ENCODE results near the gene KRT1.
"Not testable (repeated sequence)": the region's sequence is repeated elsewhere in the genome, so short reads cannot be mapped to it uniquely, and the experiment has no call there.

KRT1 gene

DNA sequence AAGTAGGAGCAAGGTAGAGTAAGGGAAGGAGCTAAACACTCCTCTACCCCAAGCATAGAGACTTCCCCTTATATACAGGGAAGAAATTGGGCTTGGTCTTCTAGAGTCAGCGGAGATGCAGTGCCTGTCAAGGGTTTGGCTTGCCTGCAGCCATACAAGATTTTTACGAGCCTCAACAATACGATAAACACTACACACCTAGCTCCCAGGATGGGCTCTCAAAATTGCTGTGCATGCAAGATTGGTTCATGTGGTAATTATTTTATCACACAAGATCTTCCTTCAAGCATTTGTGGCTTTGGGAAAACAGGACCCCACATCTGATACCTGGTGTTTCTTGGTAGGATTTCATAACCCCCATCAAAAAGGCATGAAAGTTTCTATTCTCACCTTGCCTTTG, at the start of gene KRT1:
KRT1 (minus strand) TSS at position 45 of the 400 bp plus-strand sequence. CDS start 59 bp downstream, outside the sequence.
- FAIRE-seq, result no peak
- no peak for DNase-seq (ENCODE audit: low spot score)

DNA sequence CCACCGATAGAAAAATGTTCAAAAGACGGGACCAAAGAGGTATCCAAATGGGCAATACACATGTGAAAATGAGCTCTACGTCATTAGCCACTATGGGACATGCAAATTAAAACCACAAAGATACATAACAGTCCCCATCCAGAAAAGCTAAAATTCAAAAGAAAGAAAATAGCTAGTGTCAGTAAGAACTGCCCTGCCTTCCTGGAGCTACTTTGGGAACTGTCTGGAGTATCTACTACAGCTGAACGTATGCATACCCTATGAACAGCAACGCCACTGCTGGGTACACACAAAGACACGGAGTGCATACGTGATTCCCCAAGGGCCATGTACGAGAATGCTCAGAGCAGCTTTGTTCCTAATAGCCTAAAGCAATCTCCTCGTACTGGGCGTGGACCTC, 48.9 kb upstream of the KRT1 start:
- FAIRE-seq (no peak), DNase-seq (ENCODE audit: low spot score) (no peak)

- DNase-seq (ENCODE audit: low spot score) (no peak), FAIRE-seq (no peak)
Observed at GRCh38 chr12:52728374-52728773, 48.2 kb upstream of the KRT1 start.

- DNase-seq (ENCODE audit: low spot score), result no peak
Observed at GRCh38 chr12:52727037-52727436, 46.8 kb upstream of the KRT1 start.

DNA sequence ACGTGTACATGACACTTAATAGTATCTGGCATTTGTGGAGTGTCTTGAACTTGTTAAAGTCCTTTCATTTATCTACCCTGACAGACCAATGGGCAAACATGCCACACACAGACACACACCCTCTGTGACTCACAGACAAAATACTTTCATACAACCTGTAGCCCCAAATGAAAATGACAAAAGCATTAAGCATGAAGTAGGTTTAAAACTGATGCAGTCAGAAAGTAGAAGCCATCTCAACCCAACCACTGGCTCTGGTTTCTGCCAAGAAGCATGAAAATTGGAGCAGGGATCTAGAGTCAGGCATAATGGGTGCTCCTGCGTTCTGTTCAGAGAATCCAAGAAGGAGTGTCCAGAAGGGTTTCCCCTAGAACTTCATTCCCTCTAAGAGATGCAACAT, 46.2 kb upstream of the KRT1 start:
- DNase-seq (ENCODE audit: low spot score), result no peak
- FAIRE-seq, result no peak

More at GRCh38 chr12:52727037-52727436, 46.8 kb upstream of the KRT1 start:
- no peak for FAIRE-seq

GRCh38 chr12:52724384-52724783, 44.2 kb upstream of the KRT1 start:
- no peak for FAIRE-seq
- no peak for DNase-seq (ENCODE audit: low spot score)

DNA sequence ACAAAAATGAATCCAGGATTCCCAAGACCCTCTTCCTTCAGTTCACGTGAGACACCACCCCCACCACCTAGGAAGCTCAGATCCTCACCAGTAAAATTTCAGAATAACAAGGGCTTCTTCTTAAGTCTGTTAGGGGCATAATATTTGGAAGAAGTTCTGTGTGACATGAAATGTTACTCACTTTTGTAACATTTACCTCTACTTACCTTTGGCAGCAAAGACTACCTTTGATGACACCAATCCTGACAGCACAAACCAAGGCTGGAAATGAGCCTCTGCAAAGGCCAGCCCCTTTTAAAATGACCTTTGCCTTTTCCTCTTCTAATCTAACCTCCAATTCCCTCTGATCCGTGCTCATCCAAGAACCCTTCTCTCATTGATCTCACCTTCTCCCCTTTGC, 42.5 kb upstream of the KRT1 start:
- no peak for DNase-seq (ENCODE audit: low spot score)
- no peak for FAIRE-seq

- FAIRE-seq (no peak), DNase-seq (ENCODE audit: low spot score) (no peak)
Observed at GRCh38 chr12:52721838-52722470, 41.7 kb upstream of the KRT1 start.

- DNase-seq (ENCODE audit: low spot score) (peak; percentile 37), FAIRE-seq (no peak)
Observed at GRCh38 chr12:52720365-52720886, 40.2 kb upstream of the KRT1 start.

DNA sequence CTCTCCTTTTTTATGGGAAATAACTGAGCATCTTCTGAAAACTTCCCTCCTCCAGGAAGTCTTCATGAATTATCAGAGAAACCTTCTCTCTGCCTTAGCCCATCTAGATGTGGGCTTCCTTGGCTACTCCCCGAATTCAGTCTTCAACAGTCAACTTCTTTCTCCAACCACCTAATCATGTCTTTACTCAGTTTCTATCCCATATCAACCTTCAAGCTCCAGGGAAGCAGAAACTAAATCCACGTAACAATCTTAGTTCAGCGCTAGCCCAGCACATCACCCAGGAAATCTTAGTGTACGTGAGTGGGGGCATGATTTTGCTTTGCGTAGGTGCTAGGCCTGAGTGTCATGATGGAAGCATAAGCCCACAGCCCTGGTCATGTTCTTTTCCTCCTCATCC, 35.9 kb upstream of the KRT1 start:
- no peak for FAIRE-seq
- DNase-seq (ENCODE audit: low spot score), result no peak

- FAIRE-seq (no peak), DNase-seq (ENCODE audit: low spot score) (no peak)
Observed at GRCh38 chr12:52715416-52715815, 35.2 kb upstream of the KRT1 start.

DNA sequence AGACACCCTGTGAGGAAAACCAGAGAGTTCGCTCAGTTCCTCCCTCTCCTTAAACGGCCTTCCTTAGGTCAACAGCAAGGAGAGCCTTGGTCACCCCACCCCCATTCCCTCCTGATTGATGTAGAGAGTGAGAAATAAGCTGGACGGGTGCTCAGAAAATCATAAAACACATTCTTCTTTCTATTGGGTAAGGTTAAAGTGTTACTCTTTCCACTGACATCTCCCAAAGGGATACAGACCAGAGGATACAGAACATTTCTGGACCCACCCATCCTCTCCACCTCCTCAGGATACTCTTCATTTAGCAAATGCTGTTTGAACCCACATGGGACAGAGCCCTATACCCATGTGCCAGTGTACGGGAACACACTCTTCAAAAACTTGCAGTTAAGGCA, 34.7 kb upstream of the KRT1 start:
- no peak for DNase-seq (ENCODE audit: low spot score)
- no peak for FAIRE-seq

DNA sequence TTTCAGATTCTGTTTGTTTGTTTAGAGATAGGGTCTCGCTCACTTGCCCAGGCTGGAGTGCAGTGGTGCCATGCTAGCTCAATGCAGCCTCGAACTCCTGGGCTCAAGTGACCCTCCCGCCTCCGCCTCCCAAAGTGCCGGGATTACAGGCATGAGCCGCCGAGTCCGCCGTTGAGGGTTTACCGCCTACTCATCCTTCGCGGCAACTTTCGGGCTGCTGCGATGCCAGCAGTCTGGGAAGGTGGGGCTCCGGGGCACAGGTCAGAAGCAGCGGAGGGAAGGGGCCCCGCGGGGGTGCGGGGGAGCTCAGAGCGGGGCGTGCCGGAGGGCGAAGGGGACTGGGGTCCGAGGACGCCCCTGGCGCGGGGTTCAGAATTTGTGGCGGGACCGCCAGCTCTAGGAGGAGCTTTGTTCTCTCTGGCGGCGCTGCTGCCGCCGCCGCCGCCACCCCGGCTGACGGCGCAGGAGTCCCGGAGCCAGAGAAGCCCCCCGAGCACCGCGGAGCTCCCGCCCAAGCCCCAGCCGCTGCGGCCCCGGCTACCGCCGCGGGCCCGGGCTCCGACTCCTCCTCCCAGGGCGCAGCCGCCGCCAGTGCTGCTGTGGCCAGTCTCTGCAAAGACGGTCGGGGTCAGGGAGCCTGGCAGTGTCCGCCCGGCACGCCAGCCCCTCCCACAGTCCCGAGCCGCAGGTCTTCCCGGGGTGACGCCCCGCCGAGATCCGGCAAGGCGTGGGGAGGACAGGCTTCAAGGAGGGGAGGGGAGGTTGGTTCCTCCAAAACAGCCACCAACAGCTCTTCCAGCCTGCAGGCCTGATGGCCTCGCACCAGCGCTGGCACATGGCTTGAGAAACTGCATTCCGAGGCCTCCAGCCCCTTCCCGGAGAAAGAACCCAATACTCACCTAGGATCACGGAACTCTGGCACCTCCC, 34.0 kb upstream of the KRT1 start:
- no peak for FAIRE-seq

DNA sequence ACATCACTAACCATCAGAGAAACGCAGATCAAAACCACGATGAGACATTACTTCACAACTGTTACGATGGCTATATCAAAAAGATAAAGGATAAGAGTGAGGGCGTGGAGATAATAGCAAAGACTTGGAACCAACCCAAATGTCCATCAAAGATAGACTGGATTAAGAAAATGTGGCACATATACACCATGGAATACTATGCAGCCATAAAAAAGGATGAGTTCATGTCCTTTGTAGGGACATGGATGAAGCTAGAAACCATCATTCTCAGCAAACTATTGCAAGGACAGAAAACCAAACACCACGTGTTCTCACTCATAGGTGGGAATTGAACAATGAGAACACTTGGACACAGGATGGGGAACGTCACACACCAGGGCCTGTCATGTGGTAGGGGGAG, 31.9 kb upstream of the KRT1 start:
- not testable (repeated sequence) for FAIRE-seq; DNase-seq (ENCODE audit: low spot score)

More for the DNA sequence above, 34.0 kb upstream of the KRT1 start:
- no peak for DNase-seq (ENCODE audit: low spot score)

- no peak for DNase-seq (ENCODE audit: low spot score)
- FAIRE-seq, result no peak
Observed at GRCh38 chr12:52710730-52711129, 30.5 kb upstream of the KRT1 start.

DNA sequence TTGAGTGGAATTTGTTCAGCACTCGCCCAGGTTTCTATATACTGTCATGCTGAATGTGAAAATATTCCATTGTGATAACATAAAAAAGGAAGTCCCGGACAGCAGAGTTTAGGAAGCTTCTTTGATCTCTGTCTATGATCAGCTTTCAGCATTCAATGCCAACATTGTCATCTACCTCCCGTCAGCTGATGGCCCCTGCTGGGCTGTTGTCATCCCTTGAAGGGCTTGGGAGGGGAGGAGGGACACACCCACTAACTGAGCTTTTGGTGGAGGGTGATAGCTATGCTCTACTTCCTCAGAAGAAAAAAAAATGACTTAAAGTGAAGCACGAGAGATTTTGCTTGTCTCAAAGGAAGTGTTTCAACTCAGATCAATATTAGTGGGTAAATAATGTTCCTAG, 27.8 kb upstream of the KRT1 start:
- FAIRE-seq, result no peak
- no peak for DNase-seq (ENCODE audit: low spot score)

- DNase-seq (ENCODE audit: low spot score) (no peak), FAIRE-seq (no peak)
Observed at GRCh38 chr12:52704464-52704863, 24.3 kb upstream of the KRT1 start.

DNA sequence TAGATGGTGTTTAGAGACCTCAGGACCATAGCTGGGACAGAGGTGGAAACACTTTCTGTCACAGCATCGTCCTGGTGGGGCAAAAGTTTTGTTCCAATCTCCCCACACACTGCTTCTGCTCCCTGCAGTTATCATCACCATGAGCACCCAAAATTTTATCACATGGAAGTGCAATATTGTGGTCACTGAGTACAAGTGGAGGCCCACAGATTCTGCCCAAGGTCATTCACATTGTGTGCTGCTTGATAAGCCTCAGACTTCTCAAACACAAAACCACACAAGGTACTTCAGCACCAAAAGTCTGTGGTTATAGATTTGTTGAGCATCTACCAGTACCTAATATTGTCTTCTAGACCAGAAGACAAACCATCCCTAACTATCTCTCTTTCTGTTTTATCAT, 23.7 kb upstream of the KRT1 start:
- DNase-seq (ENCODE audit: low spot score) (no peak), FAIRE-seq (no peak)

DNA sequence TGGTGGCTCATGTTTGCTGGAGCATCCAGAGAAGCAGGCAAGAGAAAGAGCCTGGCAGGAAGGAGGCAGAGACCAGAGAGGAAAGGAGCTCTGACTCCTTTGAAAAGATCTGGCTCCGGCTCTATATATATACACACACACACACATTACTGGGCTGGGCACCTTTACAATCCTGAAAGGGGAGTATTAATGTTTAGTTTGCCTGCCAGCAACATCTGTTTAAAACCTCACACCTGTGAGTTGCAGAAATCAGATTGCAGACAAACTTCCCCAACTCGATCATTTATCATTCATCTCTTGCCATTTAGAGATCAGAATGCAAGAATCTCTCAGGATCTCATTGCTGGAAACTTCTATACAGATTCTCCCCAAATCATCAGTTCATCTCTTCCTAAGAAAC, 23.2 kb upstream of the KRT1 start, which contains the start of gene KRT77:
KRT77 (minus strand) TSS at position 101 of the 400 bp plus-strand sequence; CDS start at position 11, 90 bp downstream.
- DNase-seq (ENCODE audit: low spot score) (no peak), FAIRE-seq (no peak)

GRCh38 chr12:52702338-52702737, 22.1 kb upstream of the KRT1 start:
- FAIRE-seq (no peak), DNase-seq (ENCODE audit: low spot score) (no peak)

DNA sequence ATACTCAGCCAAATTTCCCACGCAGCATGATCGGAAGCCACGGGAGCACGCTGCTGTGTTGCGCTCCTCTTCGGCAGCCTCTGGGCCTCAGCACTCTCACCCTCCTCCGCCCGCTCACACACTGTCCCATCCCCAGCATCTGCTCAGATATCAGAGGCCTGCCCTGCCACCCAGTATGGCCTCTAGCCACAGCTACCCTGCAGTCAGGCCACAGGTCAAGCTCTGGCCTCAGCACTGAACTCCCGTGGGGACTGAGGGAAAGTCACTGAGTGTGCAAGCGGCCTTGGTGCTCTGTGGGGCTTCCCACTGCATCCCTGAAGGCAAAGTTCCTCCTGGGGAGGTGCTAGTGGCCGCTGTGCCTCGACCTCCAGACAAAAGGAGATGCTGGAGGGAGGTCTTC, 21.1 kb upstream of the KRT1 start:
- FAIRE-seq, result no peak
- DNase-seq (ENCODE audit: low spot score), result no peak

GRCh38 chr12:52699960-52700359, 19.8 kb upstream of the KRT1 start:
- FAIRE-seq, result no peak
- no peak for DNase-seq (ENCODE audit: low spot score)

Data from RCC 7860 (cell line).